Spleen (tissue), 7 donors: ENCODE data around the gene PNCK.

Source experiments
- CTCF ChIP-seq, 11 experiments: fragments of 200-600 bp in 7 of 11; fragments of 450-650 bp in 4 of 11; sonication (generic) in 4 of 11; IDR thresholded peaks in 8 of 11; conservative IDR thresholded peaks in 3 of 11; 1 replicate in 7 of 11; 2 replicates in 4 of 11; pipeline versions ENCODE4 v1.4.0 to v1.8.0; 2016 to 2021; ENCODE audit warnings: antibody characterized with exemption in 11 of 11, inconsistent platforms in 4 of 11, mild to moderate bottlenecking in 1 of 11
- POLR2AphosphoS5 ChIP-seq, 3 donors: sonication (generic); formaldehyde crosslinking; IDR thresholded peaks; one replicate each; pipeline ENCODE4 v1.5.1; 2017; ENCODE audit warnings: antibody characterized with exemption in 3 of 3
- donor health status: DM: no; HTN: no; CAD: no; lungs with moderate emphysema.
- donor health status: DM: no; HTN: no; CAD: no.
- donor health status: DM: no; HTN: no; CAD: no.

DNA sequence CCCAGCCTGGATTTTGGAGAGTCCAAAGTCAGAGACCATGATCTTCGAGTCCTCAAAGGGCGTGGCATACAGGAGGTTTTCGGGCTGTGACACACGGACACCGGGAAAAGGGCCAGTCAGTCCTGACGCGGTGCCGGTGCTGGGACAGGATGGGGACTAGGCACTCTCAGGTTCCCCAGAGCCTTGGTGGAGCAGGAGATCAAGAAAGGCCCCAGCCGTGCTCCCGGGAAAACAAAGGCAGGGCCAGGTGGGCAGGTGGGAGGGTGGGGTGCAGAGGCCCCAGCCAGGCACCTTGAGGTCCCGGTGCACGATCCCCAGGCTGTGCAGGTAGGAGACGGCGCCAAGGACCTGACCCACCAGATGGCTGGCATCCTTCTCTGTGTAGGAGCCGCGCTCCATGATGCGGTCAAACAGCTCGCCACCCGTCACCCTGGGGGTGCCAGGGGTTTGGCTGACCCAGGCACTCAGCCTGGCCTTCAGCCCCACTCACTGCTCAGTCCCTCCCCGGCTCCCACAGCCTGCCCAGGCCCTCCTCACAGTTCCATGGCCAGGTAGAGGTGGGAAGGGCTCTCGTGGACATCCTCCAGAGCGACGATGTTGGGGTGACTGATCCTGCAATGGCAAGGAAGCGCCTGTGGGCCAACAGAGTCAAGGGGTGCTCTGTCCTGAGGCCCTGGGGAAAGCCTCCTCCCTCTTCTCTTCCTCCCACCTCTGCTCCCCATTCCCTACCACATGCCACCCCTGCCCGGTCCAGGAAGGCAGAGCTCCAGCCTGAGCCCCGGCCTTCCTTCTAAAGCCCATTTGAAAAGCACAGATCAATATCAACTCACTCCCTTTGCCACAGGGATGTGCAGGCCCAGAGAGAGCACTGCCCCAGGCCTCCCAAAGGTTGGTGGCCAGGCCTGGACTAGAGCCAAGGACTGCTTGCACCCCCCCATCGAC lies 1.8 kb downstream of the PNCK start:
- TF ChIP-seq CTCF (IDR thresholded peaks at IDR 0.05 in 8 of 11, conservative IDR thresholded peaks at IDR 0.05 in 3 of 11) = no peak
- no peak for TF ChIP-seq POLR2AphosphoS5 (IDR thresholded peaks at IDR 0.05)
